ENCODE data around the gene OOSP1.
"Not testable (repeated sequence)": the region's sequence is repeated elsewhere in the genome, so short reads cannot be mapped to it uniquely, and the experiment has no call there.

Gene OOSP1

DNA sequence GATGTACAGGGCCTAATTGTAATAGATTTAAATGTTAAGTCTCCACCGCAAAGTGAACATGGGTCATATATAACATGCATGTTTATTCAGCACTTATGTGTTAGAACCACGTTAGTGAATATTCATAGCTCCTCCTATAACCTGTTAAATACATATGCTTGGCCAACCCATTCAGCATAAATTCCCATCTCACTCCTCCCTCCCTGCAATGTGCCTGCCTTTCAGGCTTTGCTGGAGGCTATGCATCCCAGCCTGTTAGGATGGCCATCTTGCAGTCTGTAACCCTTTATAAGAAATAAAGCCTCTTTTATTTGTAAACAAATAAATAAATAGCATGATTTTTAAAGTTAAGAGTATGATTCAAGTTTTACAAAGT is 23.9 kb downstream of the OOSP1 start:
- no peak for DNase-seq

DNA sequence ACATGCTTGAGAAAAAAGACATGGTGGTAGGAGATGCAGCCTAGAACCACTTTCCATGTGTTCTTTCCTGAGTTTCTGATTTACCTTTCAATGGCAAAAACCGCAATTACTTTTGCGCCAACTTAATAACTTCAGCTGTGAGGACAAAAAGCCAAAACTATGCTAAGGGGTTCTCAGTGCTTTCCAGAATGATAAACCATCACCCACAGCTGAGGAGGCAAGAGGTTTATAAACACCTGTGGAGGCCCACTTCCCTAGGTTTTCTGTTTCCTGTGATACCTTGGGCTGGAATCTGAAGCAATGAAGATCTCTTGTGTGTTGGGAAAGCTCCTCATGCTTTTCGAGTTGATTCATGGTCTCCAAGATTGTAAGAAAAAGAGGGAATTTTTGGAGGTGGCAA is 25.5 kb downstream of the OOSP1 start, which contains the start of gene OOSP4A:
Gene OOSP4A (plus strand): TSS at position 301 of the 400 bp plus-strand sequence. CDS start 0 bp downstream, at position 301.
- no peak for DNase-seq

DNA sequence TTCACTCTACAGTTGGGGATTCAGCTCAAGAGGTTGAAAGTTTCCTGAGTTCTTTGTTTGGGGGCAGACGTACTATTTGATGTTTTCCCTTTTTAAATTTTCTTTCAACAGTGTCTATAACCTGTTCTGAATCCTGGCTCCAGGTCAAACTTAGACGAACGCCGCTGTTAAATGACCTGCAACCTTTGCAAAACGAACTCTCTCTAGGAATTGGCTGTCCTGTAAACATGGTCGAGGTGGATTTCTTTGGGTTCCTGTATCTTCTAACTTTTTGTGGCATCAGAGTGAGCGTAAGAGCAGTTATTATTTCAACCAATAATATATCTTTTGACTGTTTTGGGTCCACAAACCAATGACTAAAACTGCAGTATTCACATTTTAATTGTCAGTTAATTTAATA is 27.2 kb downstream of the OOSP1 start:
- no peak for DNase-seq

DNA sequence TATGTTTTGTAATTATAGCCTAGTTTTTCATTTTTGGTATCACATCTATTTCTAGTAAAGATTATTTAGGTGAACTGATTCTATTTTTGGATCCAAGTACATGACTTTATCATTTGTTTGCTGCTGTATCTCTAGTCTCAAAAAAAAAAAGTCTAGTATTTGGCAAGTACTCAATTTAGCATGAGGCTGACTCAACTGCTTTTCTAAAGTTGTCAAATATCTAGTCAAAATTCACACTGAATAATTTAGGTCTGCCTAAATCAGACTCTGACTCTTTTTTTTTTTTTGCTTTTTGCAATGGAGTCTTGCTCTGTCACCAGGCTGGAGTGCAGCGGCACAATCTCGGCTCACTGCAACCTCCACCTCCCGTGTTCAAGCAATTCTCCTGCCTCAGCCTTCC is 28.0 kb downstream of the OOSP1 start:
- no peak for DNase-seq

DNA sequence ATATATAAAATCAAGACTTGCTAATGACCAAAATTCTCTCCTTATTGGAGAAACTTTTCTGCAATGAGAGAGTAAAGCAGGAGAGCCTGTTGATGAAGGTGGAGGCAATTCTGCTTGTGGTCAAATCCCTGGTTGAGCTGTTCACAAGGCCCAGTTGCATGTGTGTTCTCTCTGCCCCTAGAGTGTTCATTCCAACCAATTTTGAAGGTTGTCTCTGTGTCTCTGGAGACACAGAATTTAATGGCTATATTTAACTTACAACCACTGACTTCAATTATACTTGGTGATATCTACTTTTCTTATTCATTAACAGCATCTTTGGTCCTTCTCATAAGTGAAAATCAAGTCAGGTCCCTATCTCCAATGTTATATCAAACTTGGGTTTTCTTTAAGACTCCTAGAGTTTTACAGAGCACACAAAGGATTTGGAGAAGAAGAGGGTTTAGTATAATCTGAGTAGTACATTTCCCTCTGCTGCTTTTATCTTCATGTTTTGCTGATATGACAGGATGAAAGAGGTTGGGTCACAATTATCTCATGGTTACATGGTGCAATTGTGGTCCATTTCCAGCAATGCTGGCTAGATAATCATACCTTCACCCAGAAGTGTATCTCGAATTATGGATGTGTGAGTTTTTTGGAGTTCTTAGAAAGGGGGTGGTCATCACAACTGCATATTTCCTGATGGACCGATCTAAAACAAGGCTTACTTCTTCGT is 29.6 kb downstream of the OOSP1 start:
- no peak for DNase-seq

DNA sequence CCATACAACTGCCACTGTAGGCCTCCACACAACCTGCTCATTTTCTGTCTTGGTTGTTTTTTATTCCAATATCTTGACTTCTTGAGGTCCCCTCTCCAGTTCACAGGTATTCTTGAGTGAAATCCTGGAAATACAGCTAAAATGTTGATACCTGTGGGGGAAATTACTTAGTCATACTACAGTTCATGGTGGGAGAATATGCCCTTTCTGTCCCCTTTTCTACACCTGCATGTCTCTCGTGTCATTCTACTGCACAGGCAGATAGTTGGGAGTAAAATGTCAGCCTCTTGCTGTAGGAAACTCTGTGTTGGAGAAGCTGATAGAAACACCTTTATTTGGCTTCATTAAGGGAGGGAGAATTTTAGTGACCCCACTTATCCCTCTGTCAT is 30.2 kb downstream of the OOSP1 start:
- no peak for DNase-seq

DNA sequence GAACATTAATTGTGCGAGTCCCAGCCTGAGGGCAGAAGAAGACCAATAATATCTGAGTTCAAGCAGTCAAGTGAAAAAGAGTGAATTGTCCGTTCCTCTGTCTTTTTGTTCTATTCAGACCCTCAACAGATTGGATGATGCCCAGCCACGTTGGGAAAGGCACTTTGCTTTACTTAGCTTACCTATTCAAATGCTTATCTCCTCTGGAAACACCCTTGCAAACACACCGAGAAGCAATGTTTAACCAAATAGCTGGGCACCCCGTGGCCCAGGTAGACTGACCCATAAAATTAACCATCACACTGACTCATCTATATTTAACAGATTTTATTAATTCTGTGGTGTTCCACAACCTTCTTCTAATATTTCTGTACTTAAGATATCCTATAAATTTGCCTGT is 34.9 kb downstream of the OOSP1 start:
- no peak for DNase-seq

DNA sequence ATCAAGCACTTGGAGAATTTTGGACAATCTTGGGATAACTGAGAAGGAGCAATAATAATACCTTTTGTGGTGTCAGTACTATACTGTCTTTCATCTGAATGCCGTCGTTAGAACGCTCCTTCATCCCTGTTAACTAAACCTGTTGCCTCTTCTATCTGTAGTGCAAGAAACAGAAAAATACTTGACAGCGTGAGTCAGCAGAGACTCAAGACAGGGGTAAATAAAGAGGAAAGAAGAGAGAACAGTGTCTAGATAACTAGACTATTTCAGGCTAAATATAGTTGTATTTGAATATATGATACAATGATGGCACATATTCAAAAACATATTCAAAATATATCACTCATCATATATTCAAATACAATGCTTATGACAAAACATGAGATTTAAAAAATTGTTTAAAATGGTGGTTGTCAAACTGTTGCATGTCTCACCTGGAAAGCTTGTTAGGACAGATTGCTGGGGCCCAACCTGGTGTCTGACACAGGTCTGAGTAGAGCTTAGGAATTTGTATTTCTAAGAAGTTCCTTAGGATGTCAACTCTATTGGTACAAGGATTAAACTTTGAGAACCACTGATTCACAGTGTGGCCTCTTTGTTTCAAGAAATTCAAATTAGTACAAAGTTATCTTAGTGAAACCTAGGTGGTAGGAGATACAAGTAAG is 43.0 kb downstream of the OOSP1 start:
- DNase-seq: no peak

DNA sequence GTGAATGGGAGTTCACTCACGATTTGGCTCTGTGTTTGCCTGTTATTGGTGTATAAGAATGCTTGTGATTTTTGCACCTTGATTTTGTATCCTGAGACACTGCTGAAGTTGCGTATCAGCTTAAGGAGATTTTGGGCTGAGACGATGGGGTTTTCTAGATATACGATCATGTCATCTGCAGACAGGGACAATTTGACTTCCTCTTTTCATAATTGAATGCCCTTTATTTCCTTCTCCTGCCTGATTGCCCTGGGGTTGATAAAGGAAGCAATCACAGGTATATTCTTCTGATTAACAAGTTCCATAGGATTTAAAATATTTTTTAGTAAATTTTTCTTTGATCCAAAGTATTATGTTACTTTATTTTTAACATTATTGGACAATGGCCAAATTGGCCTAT is 43.8 kb downstream of the OOSP1 start:
- DNase-seq: not testable (repeated sequence)

DNA sequence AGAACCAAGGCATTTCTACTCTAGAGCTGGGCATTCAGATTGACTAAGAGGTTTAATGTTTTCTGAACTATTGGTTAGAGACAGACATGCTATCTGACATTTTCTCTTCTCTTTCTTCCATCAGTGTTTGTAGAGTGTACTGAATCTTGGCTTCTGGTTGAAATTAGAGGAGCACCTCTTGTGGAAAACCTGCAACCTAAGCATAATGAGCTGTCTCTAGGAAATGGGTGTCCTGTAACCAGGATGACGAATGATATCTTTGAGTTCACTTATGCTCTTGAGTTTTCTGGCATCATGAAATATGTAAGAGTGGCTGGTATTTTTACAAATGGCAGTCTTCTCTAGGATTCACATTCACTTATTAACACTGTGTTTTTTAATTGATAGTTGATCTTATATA is 45.0 kb downstream of the OOSP1 start:
- no peak for DNase-seq

DNA sequence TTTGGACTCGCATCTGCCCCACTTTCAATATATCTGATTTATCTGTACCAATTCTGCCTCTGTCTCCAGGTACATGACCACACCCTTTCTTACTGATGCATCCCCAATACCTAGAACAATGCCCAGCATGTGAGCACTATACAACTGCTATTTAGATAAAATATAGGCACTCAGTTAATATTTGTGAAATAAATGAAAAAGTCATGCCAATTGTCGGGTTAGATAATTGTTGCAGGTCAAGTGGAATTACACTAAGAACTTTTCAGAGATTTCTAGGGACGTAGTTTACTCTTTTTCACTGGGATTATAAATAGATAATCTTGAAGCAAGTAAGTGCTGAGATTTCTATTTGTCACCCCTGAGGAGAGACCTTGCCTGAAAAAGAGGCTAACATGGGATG is 46.1 kb downstream of the OOSP1 start:
- DNase-seq: no peak

DNA sequence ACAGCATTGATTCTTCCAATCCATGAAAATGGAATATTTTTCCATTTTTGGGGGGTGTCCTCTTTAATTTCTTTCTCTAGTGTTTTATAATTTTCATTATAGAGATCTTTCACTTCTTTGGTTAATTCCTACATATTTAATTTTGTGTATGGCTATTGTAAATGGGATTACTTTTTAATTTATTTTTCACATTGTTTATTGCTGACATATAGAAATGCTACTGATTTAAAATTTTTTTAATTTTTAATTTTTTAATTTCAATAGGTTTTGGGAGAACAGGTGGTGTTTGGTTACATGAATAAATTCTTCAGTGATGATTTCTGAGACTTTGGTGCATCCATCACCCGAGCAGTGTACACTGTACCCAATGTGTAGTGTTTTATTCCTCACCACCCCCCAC is 52.2 kb downstream of the OOSP1 start:
- DNase-seq: no peak

DNA sequence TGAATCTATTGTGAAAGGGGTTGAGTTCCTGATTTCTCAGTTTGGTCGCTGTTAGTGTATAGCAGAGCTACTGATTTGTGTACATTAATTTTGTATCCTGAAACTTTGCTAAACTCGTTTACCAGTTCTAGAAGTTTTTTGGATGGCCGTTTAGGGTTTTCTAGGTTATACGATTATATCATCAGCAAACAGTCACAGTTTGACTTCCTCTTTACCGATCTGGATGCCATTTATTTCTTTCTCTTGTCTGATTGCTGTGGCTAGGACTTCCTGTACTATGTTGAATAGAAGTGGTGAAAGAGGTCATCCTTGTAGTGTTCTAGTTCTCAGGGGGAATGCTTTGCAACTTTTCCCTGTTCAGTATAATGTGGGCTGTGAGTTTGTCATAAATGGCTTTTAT is 54.2 kb downstream of the OOSP1 start:
- no peak for DNase-seq

DNA sequence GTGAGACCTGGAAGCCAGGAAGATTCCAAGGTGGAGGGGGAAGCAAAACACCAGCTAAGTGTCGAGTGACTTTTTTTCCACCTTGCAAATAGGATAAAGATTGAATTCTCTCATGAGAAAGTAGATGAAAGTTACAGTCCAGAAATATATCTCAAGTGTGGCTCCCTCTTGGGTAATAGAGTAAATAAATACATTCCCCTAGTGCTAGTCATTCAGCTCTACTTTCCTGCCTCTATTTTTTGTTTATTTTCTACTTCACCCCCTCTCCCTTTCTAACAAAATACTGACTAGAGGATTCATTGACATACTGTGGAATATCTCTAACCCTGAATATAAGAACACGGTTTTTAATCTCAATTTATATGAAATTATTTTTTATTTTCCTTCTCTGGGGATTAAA is 59.6 kb downstream of the OOSP1 start:
- DNase-seq: no peak

DNA sequence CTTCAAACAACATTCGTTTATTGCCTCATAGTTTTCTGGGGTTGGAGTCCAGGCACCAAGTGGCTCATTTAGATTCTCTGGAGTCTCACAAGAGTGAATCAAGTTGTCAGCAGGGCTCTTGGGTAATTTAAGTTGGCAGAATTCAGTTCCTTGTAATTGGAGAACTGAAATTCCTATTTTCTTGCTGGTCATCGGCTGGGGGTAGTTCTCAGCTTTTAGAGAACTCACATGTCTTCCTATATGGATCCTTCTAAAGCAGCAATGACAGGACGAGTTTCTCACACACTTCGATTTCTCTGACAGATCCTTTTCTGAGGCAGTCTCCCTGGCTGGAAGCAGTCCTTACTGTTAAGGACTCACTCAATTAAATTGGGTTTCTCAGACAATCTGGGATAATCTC is 61.5 kb downstream of the OOSP1 start:
- no peak for DNase-seq

DNA sequence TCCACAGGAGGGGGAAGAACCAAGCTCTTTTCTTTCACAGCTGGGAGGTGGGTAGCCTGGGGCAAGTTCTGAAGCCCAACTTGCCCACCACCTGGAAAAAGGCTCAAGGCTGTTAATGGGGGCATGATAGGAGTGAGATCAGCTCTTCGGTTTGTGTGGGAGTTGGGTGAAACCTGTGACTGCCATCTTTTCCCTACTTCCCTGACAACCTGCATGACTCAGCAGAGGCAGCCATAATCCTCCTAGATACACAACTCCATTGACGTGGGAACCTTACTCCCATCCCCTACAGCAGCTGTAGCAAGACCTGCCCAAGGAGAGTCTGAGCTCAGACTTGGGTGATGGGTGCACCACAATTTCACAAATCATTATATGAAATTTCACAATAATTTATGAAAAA is 65.5 kb downstream of the OOSP1 start:
- no peak for DNase-seq

DNA sequence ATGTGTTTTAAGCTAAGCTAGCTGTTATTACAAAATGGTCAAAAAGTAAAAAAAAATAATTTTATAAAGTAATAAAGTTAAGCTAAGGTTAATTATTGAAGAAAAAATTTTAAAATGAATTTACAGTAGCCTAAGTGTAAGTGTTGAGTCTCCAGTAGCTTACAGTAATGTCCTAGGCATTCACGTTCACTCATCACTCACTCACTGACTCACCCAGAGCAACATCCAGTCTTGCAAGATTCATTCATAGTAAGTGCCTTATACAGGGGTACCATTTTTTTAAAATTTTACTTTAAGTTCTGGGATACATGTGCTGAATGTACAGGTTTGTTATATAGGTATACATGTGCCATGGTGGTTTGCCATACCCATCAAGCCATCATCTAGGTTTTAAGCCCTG is 67.1 kb downstream of the OOSP1 start:
- DNase-seq: no peak
